ENCODE data around the gene SIRT2. TPM values are rescaled to one million over a fixed set of nuclear protein-coding genes. Genes with fewer than 3 reads are reported as not detected.
"Not testable (repeated sequence)": the region's sequence is repeated elsewhere in the genome, so short reads cannot be mapped to it uniquely, and the experiment has no call there.

Gene SIRT2
- total and polyA plus RNA-seq, 4 experiments from 2014 or later, result 39.0 to 51.7 (median 48.5) TPM

- intact Hi-C loops (cut with micrococcal nuclease), result no loop called here
- H3K9me3 ChIP-seq (ENCODE audit: control insufficient read depth in 1 of 2, low read length in 2 of 2), result no peaks in the 10 kb centered on the region
- Mint-ChIP-seq H3K4me1 (peaks cover 4 to 24% (median 11%) of the 10 kb centered on the region in 4 donors), H3K36me3 (peaks cover 5 to 23% of the 10 kb centered on the region in 2 donors), H3K9me3 (no peaks in the 10 kb centered on the region), H3K27me3 (no peaks in the 10 kb centered on the region), H3K27ac (no peak overlapping the region), H3K4me3 (no peak overlapping the region)
- peaks cover 17% of the 10 kb centered on the region for H3K36me3 ChIP-seq (ENCODE audit: insufficient read depth, low read length)
- ChIA-PET POLR2A (ENCODE audit: partially characterized antibody) (no interaction called here), CTCF (ENCODE audit: partially characterized antibody) (interaction anchor here (1.1 kb wide), 1 partner anchor 491 kb away, joined by 3 read pairs; the partner anchor contains the start of gene FAM98C)
- H3K27ac ChIP-seq (ENCODE audit: low read depth, low read length), result no peak overlapping the region
- no peak for DNase-seq
- no peak overlapping the region for H3K4me3 ChIP-seq (ENCODE audit: low read length in 2 of 2)
- no peaks in the 10 kb centered on the region for H3K27me3 ChIP-seq (ENCODE audit: insufficient read depth, low read length)
- peaks cover 11% of the 10 kb centered on the region for H3K4me1 ChIP-seq (ENCODE audit: insufficient read depth, low read length)
These were observed 6.1 kb downstream of the SIRT2 start for GRCh38 chr19:38893341-38893771.

- no peak for DNase-seq
- Histone ChIP-seq H3K4me1 (ENCODE audit: insufficient read depth, low read length) (peaks cover 7% of the 10 kb centered on the region), H3K4me3 (ENCODE audit: low read length in 2 of 2) (no peak overlapping the region), H3K9me3 (ENCODE audit: control insufficient read depth in 1 of 2, low read length in 2 of 2) (no peaks in the 10 kb centered on the region), H3K27ac (ENCODE audit: low read depth, low read length) (no peak overlapping the region), H3K27me3 (ENCODE audit: insufficient read depth, low read length) (no peaks in the 10 kb centered on the region), H3K36me3 (ENCODE audit: insufficient read depth, low read length) (peaks cover 19% of the 10 kb centered on the region)
- Mint-ChIP-seq H3K4me3 (no peak overlapping the region), H3K36me3 (peaks cover 5 to 24% of the 10 kb centered on the region in 2 donors), H3K27ac (peak overlapping the region in 1 of 7 donors; percentile 62), H3K27me3 (no peaks in the 10 kb centered on the region), H3K9me3 (no peaks in the 10 kb centered on the region), H3K4me1 (peaks cover 4 to 19% (median 7%) of the 10 kb centered on the region in 4 donors)
- ChIA-PET CTCF (ENCODE audit: partially characterized antibody) (interaction anchor here (1.1 kb wide), 2 partner anchors 14 to 490 kb away, joined by 3 read pairs; partner anchors contain the start of gene FAM98C), POLR2A (ENCODE audit: partially characterized antibody) (no interaction called here)
- intact Hi-C loops (cut with micrococcal nuclease), result no loop called here
These were observed 6.6 kb downstream of the SIRT2 start for GRCh38 chr19:38892841-38893240.

GRCh38 chr19:38891771-38892170, 7.6 kb downstream of the SIRT2 start:
- POLR2A ChIA-PET (ENCODE audit: partially characterized antibody), result no interaction called here

GRCh38 chr19:38890686-38891085, 8.7 kb downstream of the SIRT2 start:
- intact Hi-C loops (cut with micrococcal nuclease), result no loop called here
- POLR2A ChIA-PET (ENCODE audit: partially characterized antibody), result no interaction called here
- Histone ChIP-seq H3K4me1 (ENCODE audit: insufficient read depth, low read length) (peaks cover 4% of the 10 kb centered on the region), H3K9me3 (ENCODE audit: control insufficient read depth in 1 of 2, low read length in 2 of 2) (no peaks in the 10 kb centered on the region), H3K27me3 (ENCODE audit: insufficient read depth, low read length) (no peaks in the 10 kb centered on the region), H3K27ac (ENCODE audit: low read depth, low read length) (no peak overlapping the region), H3K36me3 (ENCODE audit: insufficient read depth, low read length) (peaks cover 19% of the 10 kb centered on the region), H3K4me3 (ENCODE audit: low read length in 2 of 2) (no peak overlapping the region)
- peaks cover 2 to 13% (median 5%) of the 10 kb centered on the region in 4 donors for H3K4me1 Mint-ChIP-seq
- no peak overlapping the region for H3K27ac Mint-ChIP-seq
- no peaks in the 10 kb centered on the region for H3K27me3 Mint-ChIP-seq
- no peak for DNase-seq
- CTCF ChIA-PET (ENCODE audit: partially characterized antibody), result no interaction called here
- H3K4me3 Mint-ChIP-seq, result no peak overlapping the region
- H3K9me3 Mint-ChIP-seq, result no peaks in the 10 kb centered on the region
- peaks cover 5 to 26% of the 10 kb centered on the region in 2 donors for H3K36me3 Mint-ChIP-seq

More at GRCh38 chr19:38891771-38892170, 7.6 kb downstream of the SIRT2 start:
- no peak overlapping the region for H3K4me3 Mint-ChIP-seq
- peak overlapping the region in 1 of 7 donors; percentile 13 for H3K27ac Mint-ChIP-seq
- H3K4me1 Mint-ChIP-seq, result peaks cover 2 to 13% (median 5%) of the 10 kb centered on the region in 4 donors
- no peaks in the 10 kb centered on the region for H3K27me3 ChIP-seq (ENCODE audit: insufficient read depth, low read length)
- H3K4me3 ChIP-seq (ENCODE audit: low read length in 2 of 2), result no peak overlapping the region
- CTCF ChIA-PET (ENCODE audit: partially characterized antibody), result interaction anchor here (1.1 kb wide), 1 partner anchor 13 kb away, joined by 3 read pairs; no protein-coding TSS in a partner anchor
- no peaks in the 10 kb centered on the region for H3K27me3 Mint-ChIP-seq
- peaks cover 5 to 26% of the 10 kb centered on the region in 2 donors for H3K36me3 Mint-ChIP-seq
- H3K9me3 ChIP-seq (ENCODE audit: control insufficient read depth in 1 of 2, low read length in 2 of 2), result no peaks in the 10 kb centered on the region
- intact Hi-C loops (cut with micrococcal nuclease), result no loop called here
- DNase-seq, result no peak
- no peaks in the 10 kb centered on the region for H3K9me3 Mint-ChIP-seq
- H3K27ac ChIP-seq (ENCODE audit: low read depth, low read length), result no peak overlapping the region
- H3K36me3 ChIP-seq (ENCODE audit: insufficient read depth, low read length), result peaks cover 19% of the 10 kb centered on the region
- H3K4me1 ChIP-seq (ENCODE audit: insufficient read depth, low read length), result peaks cover 4% of the 10 kb centered on the region

- H3K36me3 ChIP-seq (ENCODE audit: insufficient read depth, low read length), result peaks cover 19% of the 10 kb centered on the region
- H3K4me1 ChIP-seq (ENCODE audit: insufficient read depth, low read length), result peaks cover 4% of the 10 kb centered on the region
- POLR2A ChIA-PET (ENCODE audit: partially characterized antibody), result interaction anchor here (0.7 to 1.4 kb wide), 2 partner anchors 21 to 120 kb away, joined by 3 to 4 read pairs; no protein-coding TSS in a partner anchor
- H3K9me3 Mint-ChIP-seq, result no peaks in the 10 kb centered on the region
- no peak overlapping the region for H3K4me3 ChIP-seq (ENCODE audit: low read length in 2 of 2)
- no peaks in the 10 kb centered on the region for H3K27me3 ChIP-seq (ENCODE audit: insufficient read depth, low read length)
- no peak for DNase-seq
- H3K27ac Mint-ChIP-seq, result peak overlapping the region in 1 of 7 donors; percentile 30
- no peak overlapping the region for H3K27ac ChIP-seq (ENCODE audit: low read depth, low read length)
- H3K9me3 ChIP-seq (ENCODE audit: control insufficient read depth in 1 of 2, low read length in 2 of 2), result no peaks in the 10 kb centered on the region
- H3K4me1 Mint-ChIP-seq, result peaks cover 2 to 12% (median 5%) of the 10 kb centered on the region in 4 donors
- no peaks in the 10 kb centered on the region for H3K27me3 Mint-ChIP-seq
- H3K36me3 Mint-ChIP-seq, result peaks cover 5 to 26% of the 10 kb centered on the region in 2 donors
- CTCF ChIA-PET (ENCODE audit: partially characterized antibody), result interaction anchor here (0.9 to 4.5 kb wide), 2 partner anchors 12 to 487 kb away, joined by 3 to 52 read pairs; partner anchors contain the start of genes FAM98C and RINL
- H3K4me3 Mint-ChIP-seq, result no peak overlapping the region
- intact Hi-C loops (cut with micrococcal nuclease), result loop anchor here (5.0 kb wide), 1 partner anchor 163 kb away; no protein-coding TSS in a partner anchor
These were observed 9.6 kb downstream of the SIRT2 start for GRCh38 chr19:38889803-38890202.

- H3K27ac Mint-ChIP-seq, result no peak overlapping the region
- H3K27me3 Mint-ChIP-seq, result no peaks in the 10 kb centered on the region
- ChIA-PET POLR2A (ENCODE audit: partially characterized antibody) (interaction anchor here (1.4 to 2.4 kb wide), 4 partner anchors 23 to 119 kb away, joined by 4 to 14 read pairs (median 6); no protein-coding TSS in a partner anchor), CTCF (ENCODE audit: partially characterized antibody) (interaction anchor here (0.9 to 4.5 kb wide), 12 partner anchors 11 to 486 kb away, joined by 3 to 52 read pairs (median 4); partner anchors contain the start of genes FAM98C, MRPS12, RINL and SARS2)
- Histone ChIP-seq H3K27me3 (ENCODE audit: insufficient read depth, low read length) (no peaks in the 10 kb centered on the region), H3K4me1 (ENCODE audit: insufficient read depth, low read length) (peaks cover 4% of the 10 kb centered on the region), H3K36me3 (ENCODE audit: insufficient read depth, low read length) (peaks cover 19% of the 10 kb centered on the region), H3K27ac (ENCODE audit: low read depth, low read length) (no peak overlapping the region), H3K4me3 (ENCODE audit: low read length in 2 of 2) (no peak overlapping the region), H3K9me3 (ENCODE audit: control insufficient read depth in 1 of 2, low read length in 2 of 2) (no peaks in the 10 kb centered on the region)
- no peak overlapping the region for H3K4me3 Mint-ChIP-seq
- peaks cover 5 to 23% of the 10 kb centered on the region in 2 donors for H3K36me3 Mint-ChIP-seq
- intact Hi-C loops (cut with micrococcal nuclease), result loop anchor here (5.0 kb wide), 1 partner anchor 162 kb away; no protein-coding TSS in a partner anchor
- H3K4me1 Mint-ChIP-seq, result peaks cover 0 to 7% (median 3%) of the 10 kb centered on the region in 4 donors
- DNase-seq, result no peak
- no peaks in the 10 kb centered on the region for H3K9me3 Mint-ChIP-seq
These were observed 10.5 kb downstream of the SIRT2 start for GRCh38 chr19:38888876-38889275.

- POLR2A ChIA-PET (ENCODE audit: partially characterized antibody); H3K4me3 Mint-ChIP-seq; H3K9me3 ChIP-seq (ENCODE audit: control insufficient read depth in 1 of 2, low read length in 2 of 2); H3K4me3 ChIP-seq (ENCODE audit: low read length in 2 of 2); H3K27me3 Mint-ChIP-seq; H3K27me3 ChIP-seq (ENCODE audit: insufficient read depth, low read length); H3K27ac ChIP-seq (ENCODE audit: low read depth, low read length); H3K9me3 Mint-ChIP-seq; DNase-seq: not testable (repeated sequence)
- Mint-ChIP-seq H3K4me1 (peaks cover 3 to 20% (median 10%) of the 10 kb centered on the region in 4 donors), H3K27ac (peak overlapping the region in 3 of 7 donors; percentile 24 to 90 (median 71)), H3K36me3 (peaks cover 2 to 19% of the 10 kb centered on the region in 2 donors)
- Histone ChIP-seq H3K36me3 (ENCODE audit: insufficient read depth, low read length) (peaks cover 19% of the 10 kb centered on the region), H3K4me1 (ENCODE audit: insufficient read depth, low read length) (peaks cover 17% of the 10 kb centered on the region)
- intact Hi-C loops (cut with micrococcal nuclease), result loop anchor here (5.0 kb wide), 1 partner anchor 157 kb away; no protein-coding TSS in a partner anchor
- CTCF ChIA-PET (ENCODE audit: partially characterized antibody), result interaction anchor here (0.8 to 4.4 kb wide), 3 partner anchors 17 to 482 kb away, joined by 3 to 31 read pairs (median 4); partner anchors contain the start of gene FAM98C
These were observed 14.7 kb downstream of the SIRT2 start for GRCh38 chr19:38884691-38885090.

Data from CD4-positive, alpha-beta memory T cell (primary cell).